Stimulated activated CD8-positive, alpha-beta memory T cell treated with anti-CD3 and anti-CD28 coated beads, Interleukin-7, amount 100 ng/mL, for 1 hour (primary cell): ENCODE results near the gene OR10A6.

Experiments used
- DNase-seq, 2 donors: peaks; one replicate each; pipeline ENCODE4 v3.0.0-alpha.2; 2020; ENCODE audit warnings: low read depth in 2 of 2

OR10A6 gene

GRCh38 chr11:7931168-7931567, at the start of gene OR10A6:
TSS of gene OR10A6 (minus strand) at chr11:7931268. CDS start at chr11:7928662, 2,606 bp downstream.
- no peak for DNase-seq

GRCh38 chr11:7977232-7977917, 46.3 kb upstream of the OR10A6 start:
- no peak for DNase-seq

- DNase-seq: no peak
These were observed 43.6 kb upstream of the OR10A6 start for GRCh38 chr11:7974668-7975067.

- no peak for DNase-seq
These were observed 41.9 kb upstream of the OR10A6 start for GRCh38 chr11:7973011-7973410.

- no peak for DNase-seq
These were observed 40.8 kb upstream of the OR10A6 start for GRCh38 chr11:7971846-7972245.

GRCh38 chr11:7969756-7970646, 38.9 kb upstream of the OR10A6 start:
- no peak for DNase-seq

- DNase-seq: no peak
These were observed 37.6 kb upstream of the OR10A6 start for GRCh38 chr11:7968686-7969085.

- DNase-seq: no peak
These were observed 36.8 kb upstream of the OR10A6 start for GRCh38 chr11:7967826-7968225.

GRCh38 chr11:7967097-7967496, 36.0 kb upstream of the OR10A6 start:
- DNase-seq: no peak

- DNase-seq: no peak
These were observed 34.3 kb upstream of the OR10A6 start, which contains the start of gene NLRP10 for GRCh38 chr11:7965386-7965785. TSS of gene NLRP10 (minus strand) at chr11:7965447. CDS start at chr11:7963495, 1,952 bp downstream.

GRCh38 chr11:7964873-7965272, 33.8 kb upstream of the OR10A6 start:
- no peak for DNase-seq

GRCh38 chr11:7964261-7964660, 33.2 kb upstream of the OR10A6 start:
- no peak for DNase-seq

- no peak for DNase-seq
These were observed 24.1 kb upstream of the OR10A6 start for GRCh38 chr11:7955191-7955590.

- DNase-seq: no peak
These were observed 18.9 kb upstream of the OR10A6 start for GRCh38 chr11:7949934-7950333.

GRCh38 chr11:7944123-7944522, 13.1 kb upstream of the OR10A6 start:
- DNase-seq: no peak

GRCh38 chr11:7941608-7942007, 10.5 kb upstream of the OR10A6 start, which contains the start of gene OR10A3:
TSS of gene OR10A3 (minus strand) at chr11:7941708. CDS start at chr11:7939520, 2,188 bp downstream.
- no peak for DNase-seq

GRCh38 chr11:7941146-7941545, 10.1 kb upstream of the OR10A6 start:
- no peak for DNase-seq

- DNase-seq: no peak
These were observed 5.5 kb upstream of the OR10A6 start for GRCh38 chr11:7936615-7937014.

GRCh38 chr11:7927635-7928034, 3.4 kb downstream of the OR10A6 start:
- DNase-seq: no peak

GRCh38 chr11:7924536-7924935, 6.5 kb downstream of the OR10A6 start:
- DNase-seq: no peak

- no peak for DNase-seq
These were observed 12.9 kb downstream of the OR10A6 start for GRCh38 chr11:7918141-7918540.

- no peak for DNase-seq
These were observed 20.1 kb downstream of the OR10A6 start for GRCh38 chr11:7911011-7911410.

- DNase-seq: no peak
These were observed 20.7 kb downstream of the OR10A6 start for GRCh38 chr11:7910286-7910788.
